Measurements from ENCODE around the gene EEFSEC. TPM values are rescaled to one million over a fixed set of nuclear protein-coding genes. Genes with fewer than 3 reads are reported as not detected.

EEFSEC gene
- total RNA-seq, 2 donors from 2014 or later = 15.7 to 17.2 TPM

DNA sequence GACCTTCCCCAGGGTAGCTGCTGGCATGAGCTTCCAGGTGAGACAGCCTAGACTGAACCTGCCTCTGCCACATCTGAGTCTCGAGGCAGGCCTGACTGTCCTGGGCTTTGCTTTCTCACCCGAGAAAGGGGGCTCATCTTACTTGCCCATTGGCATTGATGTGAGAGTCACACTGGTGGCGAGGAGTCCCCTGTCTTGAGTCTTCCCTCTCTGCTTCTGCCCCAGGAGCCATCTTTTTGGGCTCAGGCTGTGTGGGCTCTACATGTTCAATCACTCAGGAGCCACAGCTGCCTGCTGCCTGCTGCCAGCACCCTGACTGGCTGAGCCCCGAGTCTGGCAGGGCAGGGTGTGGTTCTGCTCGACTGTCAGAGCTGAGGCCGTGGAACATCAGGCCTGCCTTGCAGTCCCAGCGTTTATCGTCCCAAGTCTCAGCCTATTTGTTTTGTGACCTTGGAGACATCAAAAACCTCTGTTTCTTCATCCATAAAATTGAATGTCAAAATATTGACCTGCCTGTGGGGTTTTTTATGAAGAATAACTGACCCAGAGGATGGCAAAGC is 180.9 kb downstream of the EEFSEC start:
- Mint-ChIP-seq H3K27ac (peak overlapping the region; percentile 12), H3K9me3 (no peaks in the 10 kb centered on the region), H3K36me3 (ENCODE audit: insufficient read depth in 2 of 2) (no peaks in the 10 kb centered on the region), H3K27me3 (ENCODE audit: low read depth) (no peaks in the 10 kb centered on the region), H3K4me1 (ENCODE audit: low read depth) (no peaks in the 10 kb centered on the region), H3K4me3 (no peak overlapping the region)
- ATAC-seq (replicated peaks in 1 of 2) = no peak
- no peak for DNase-seq

DNA sequence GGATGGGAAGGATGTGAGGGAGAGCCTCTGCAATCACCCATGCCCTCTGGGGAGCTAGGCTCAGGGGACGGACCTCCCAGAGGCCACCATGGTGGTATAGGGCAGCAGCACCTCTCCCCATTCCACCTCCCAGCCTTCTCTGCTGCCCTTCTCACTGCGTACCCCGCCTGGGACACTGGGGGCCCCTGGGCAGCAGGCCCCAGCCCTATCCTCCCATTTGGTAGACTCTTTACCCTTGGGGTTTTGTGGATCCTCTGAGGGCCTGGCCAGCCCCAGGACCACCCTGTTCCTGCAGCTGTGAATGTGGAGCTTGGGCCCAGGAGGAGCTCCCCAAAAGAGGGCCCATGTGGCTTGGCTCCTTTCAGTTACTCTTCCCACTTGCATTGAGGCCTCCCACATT is 181.5 kb downstream of the EEFSEC start:
- no peak for DNase-seq
- Mint-ChIP-seq H3K4me1 (ENCODE audit: low read depth) (no peaks in the 10 kb centered on the region), H3K4me3 (no peak overlapping the region), H3K27me3 (ENCODE audit: low read depth) (no peaks in the 10 kb centered on the region), H3K27ac (no peak overlapping the region), H3K9me3 (no peaks in the 10 kb centered on the region), H3K36me3 (ENCODE audit: insufficient read depth in 2 of 2) (no peaks in the 10 kb centered on the region)
- no peak for ATAC-seq (replicated peaks in 1 of 2)

GRCh38 chr3:128335621-128336296 is 182.5 kb downstream of the EEFSEC start:
- Mint-ChIP-seq H3K27me3 (ENCODE audit: low read depth) (no peaks in the 10 kb centered on the region), H3K36me3 (ENCODE audit: insufficient read depth in 2 of 2) (no peaks in the 10 kb centered on the region), H3K4me3 (no peak overlapping the region), H3K27ac (no peak overlapping the region), H3K9me3 (no peaks in the 10 kb centered on the region), H3K4me1 (ENCODE audit: low read depth) (no peaks in the 10 kb centered on the region)
- ATAC-seq (replicated peaks in 1 of 2) = no peak
- DNase-seq = no peak

GRCh38 chr3:128336337-128337156 is 183.3 kb downstream of the EEFSEC start:
- H3K27ac Mint-ChIP-seq = no peak overlapping the region
- DNase-seq (no peak), ATAC-seq (replicated peaks in 1 of 2) (no peak)
- no peaks in the 10 kb centered on the region for H3K9me3 Mint-ChIP-seq
- H3K27me3 Mint-ChIP-seq (ENCODE audit: low read depth) = no peaks in the 10 kb centered on the region
- H3K36me3 Mint-ChIP-seq (ENCODE audit: insufficient read depth in 2 of 2) = no peaks in the 10 kb centered on the region
- H3K4me3 Mint-ChIP-seq = no peak overlapping the region
- no peaks in the 10 kb centered on the region for H3K4me1 Mint-ChIP-seq (ENCODE audit: low read depth)

- no peaks in the 10 kb centered on the region for H3K4me1 Mint-ChIP-seq (ENCODE audit: low read depth)
- ATAC-seq (replicated peaks in 1 of 2) = no peak
- H3K9me3 Mint-ChIP-seq = no peaks in the 10 kb centered on the region
- H3K27ac Mint-ChIP-seq = no peak overlapping the region
- no peak for DNase-seq
- no peaks in the 10 kb centered on the region for H3K27me3 Mint-ChIP-seq (ENCODE audit: low read depth)
- H3K4me3 Mint-ChIP-seq = no peak overlapping the region
- H3K36me3 Mint-ChIP-seq (ENCODE audit: insufficient read depth in 2 of 2) = no peaks in the 10 kb centered on the region
Measured at GRCh38 chr3:128337305-128337704, 184.0 kb downstream of the EEFSEC start.

GRCh38 chr3:128338536-128339330 is 185.5 kb downstream of the EEFSEC start:
- Mint-ChIP-seq H3K9me3 (no peaks in the 10 kb centered on the region), H3K4me3 (no peak overlapping the region), H3K27me3 (ENCODE audit: low read depth) (no peaks in the 10 kb centered on the region), H3K27ac (no peak overlapping the region), H3K36me3 (ENCODE audit: insufficient read depth in 2 of 2) (no peaks in the 10 kb centered on the region), H3K4me1 (ENCODE audit: low read depth) (peaks cover 6% of the 10 kb centered on the region)
- ATAC-seq (replicated peaks in 1 of 2) (no peak), DNase-seq (no peak)

DNA sequence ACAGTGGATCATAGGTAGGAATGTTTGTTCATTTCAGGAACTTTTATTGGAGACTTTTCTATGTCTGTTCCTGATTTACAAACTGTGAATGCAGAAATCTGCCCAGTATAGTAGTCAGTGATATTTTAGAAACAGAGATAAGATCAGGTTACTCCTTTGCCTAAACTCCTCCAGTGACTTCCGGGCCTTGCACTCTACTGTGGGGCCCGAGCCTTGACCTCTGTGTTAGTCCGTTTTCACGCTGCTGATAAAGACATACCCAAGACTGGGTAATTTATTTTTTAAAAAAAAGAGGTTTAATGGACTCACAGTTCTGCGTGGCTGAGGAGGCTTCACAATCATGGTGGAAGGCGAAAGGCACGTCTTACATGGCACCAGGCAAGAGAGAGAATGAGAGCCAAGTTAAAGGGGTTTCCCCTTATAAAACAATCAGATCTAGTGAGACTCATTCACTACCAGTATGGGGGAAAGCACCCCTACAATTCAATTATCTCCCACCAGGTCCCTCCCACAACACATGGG is 186.3 kb downstream of the EEFSEC start:
- no peak for DNase-seq
- no peak overlapping the region for H3K4me3 Mint-ChIP-seq
- no peaks in the 10 kb centered on the region for H3K36me3 Mint-ChIP-seq (ENCODE audit: insufficient read depth in 2 of 2)
- H3K4me1 Mint-ChIP-seq (ENCODE audit: low read depth) = peaks cover 6% of the 10 kb centered on the region
- no peak for ATAC-seq (replicated peaks in 1 of 2)
- no peaks in the 10 kb centered on the region for H3K9me3 Mint-ChIP-seq
- no peak overlapping the region for H3K27ac Mint-ChIP-seq
- H3K27me3 Mint-ChIP-seq (ENCODE audit: low read depth) = no peaks in the 10 kb centered on the region

GRCh38 chr3:128340198-128340903 is 187.1 kb downstream of the EEFSEC start:
- H3K9me3 Mint-ChIP-seq = no peaks in the 10 kb centered on the region
- peaks cover 6% of the 10 kb centered on the region for H3K4me1 Mint-ChIP-seq (ENCODE audit: low read depth)
- ATAC-seq (replicated peaks in 1 of 2) = no peak
- DNase-seq = no peak
- H3K27ac Mint-ChIP-seq = no peak overlapping the region
- H3K4me3 Mint-ChIP-seq = no peak overlapping the region
- H3K27me3 Mint-ChIP-seq (ENCODE audit: low read depth) = no peaks in the 10 kb centered on the region
- no peaks in the 10 kb centered on the region for H3K36me3 Mint-ChIP-seq (ENCODE audit: insufficient read depth in 2 of 2)

GRCh38 chr3:128340904-128341555 is 187.7 kb downstream of the EEFSEC start:
- no peaks in the 10 kb centered on the region for H3K9me3 Mint-ChIP-seq

DNA sequence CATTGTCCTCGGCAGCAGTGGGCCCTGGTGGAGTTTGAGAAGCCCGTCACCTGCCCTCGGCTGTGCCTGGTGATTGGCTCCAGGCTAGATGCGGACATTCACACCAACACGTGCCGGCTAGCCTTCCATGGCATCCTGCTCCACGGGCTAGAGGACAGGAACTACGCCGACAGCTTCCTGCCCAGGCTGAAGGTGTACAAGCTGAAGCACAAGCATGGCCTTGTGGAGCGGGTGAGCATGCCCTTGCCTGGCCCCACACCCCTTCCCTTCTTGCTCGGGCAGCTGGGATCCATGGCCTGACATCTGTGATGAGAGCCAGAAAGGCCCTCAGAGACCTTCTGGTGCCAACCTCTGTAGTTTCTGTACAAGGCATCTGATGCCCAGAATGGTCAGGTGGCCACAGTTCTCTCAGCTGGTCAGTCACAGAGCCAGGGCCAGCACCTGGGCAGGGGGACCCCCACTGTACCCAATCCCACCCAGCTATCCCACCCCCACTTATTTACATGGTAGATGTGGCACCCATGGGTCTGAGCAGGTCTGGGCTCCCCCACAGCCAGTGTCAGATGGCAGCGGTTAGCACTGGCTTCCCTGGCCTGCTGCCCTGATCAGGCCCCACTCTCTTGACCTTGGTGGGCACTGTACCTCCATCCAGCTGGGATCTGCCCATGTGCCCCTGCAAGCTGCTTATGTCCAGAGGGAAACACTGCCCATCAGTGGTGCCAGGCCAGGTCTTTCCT is 188.5 kb downstream of the EEFSEC start:
- Mint-ChIP-seq H3K27me3 (ENCODE audit: low read depth) (no peaks in the 10 kb centered on the region), H3K36me3 (ENCODE audit: insufficient read depth in 2 of 2) (no peaks in the 10 kb centered on the region), H3K27ac (no peak overlapping the region), H3K4me1 (ENCODE audit: low read depth) (peaks cover 6% of the 10 kb centered on the region), H3K4me3 (no peak overlapping the region), H3K9me3 (no peaks in the 10 kb centered on the region)
- ATAC-seq (replicated peaks in 1 of 2) = no peak
- DNase-seq = no peak

More at GRCh38 chr3:128340904-128341555, 187.7 kb downstream of the EEFSEC start:
- DNase-seq = no peak
- Mint-ChIP-seq H3K36me3 (ENCODE audit: insufficient read depth in 2 of 2) (no peaks in the 10 kb centered on the region), H3K4me1 (ENCODE audit: low read depth) (peaks cover 6% of the 10 kb centered on the region), H3K27me3 (ENCODE audit: low read depth) (no peaks in the 10 kb centered on the region), H3K4me3 (no peak overlapping the region), H3K27ac (no peak overlapping the region)
- no peak for ATAC-seq (replicated peaks in 1 of 2)

DNA sequence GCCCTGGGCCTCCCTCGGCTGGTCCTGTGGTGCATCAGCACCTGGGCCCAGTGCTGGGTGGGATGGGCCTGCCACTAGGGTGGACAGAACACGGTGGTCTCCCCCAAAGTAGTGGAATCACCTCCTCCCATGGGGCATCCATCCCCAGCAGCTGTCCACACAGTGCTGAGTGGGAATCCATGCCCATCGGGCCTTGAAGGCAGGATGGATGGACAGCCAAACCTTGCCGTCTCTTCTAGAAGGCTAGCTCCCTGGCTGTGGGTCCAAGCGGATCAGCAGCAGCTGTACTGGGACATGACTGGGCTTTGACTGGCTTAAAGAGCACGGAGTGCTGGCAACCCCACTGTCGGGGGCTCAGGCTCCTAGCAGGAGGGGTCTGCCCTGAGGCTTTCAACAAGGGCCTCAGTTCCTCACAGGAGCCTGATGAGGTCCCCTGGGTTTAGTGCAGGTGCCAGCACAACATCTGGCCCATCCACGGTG is 189.5 kb downstream of the EEFSEC start:
- no peaks in the 10 kb centered on the region for H3K36me3 Mint-ChIP-seq (ENCODE audit: insufficient read depth in 2 of 2)
- peaks cover 6% of the 10 kb centered on the region for H3K4me1 Mint-ChIP-seq (ENCODE audit: low read depth)
- H3K4me3 Mint-ChIP-seq = no peak overlapping the region
- no peak overlapping the region for H3K27ac Mint-ChIP-seq
- ATAC-seq (replicated peaks in 1 of 2) (no peak), DNase-seq (no peak)
- no peaks in the 10 kb centered on the region for H3K9me3 Mint-ChIP-seq
- no peaks in the 10 kb centered on the region for H3K27me3 Mint-ChIP-seq (ENCODE audit: low read depth)

Data from activated T-cell treated with anti-CD3 and anti-CD28 coated beads, Interleukin-2, amount 50 U/mL, for 72 hours (primary cell).